ENCODE results near the gene C17orf67. TPM values are rescaled to one million over a fixed set of nuclear protein-coding genes. Genes with fewer than 3 reads are reported as not detected.

The C17orf67 gene
- total and polyA plus RNA-seq, 2 of the 13 experiments (the other 11 are each of a cell fraction or from before 2014, with no cell fraction given) = 0.41 to 0.86 TPM

DNA sequence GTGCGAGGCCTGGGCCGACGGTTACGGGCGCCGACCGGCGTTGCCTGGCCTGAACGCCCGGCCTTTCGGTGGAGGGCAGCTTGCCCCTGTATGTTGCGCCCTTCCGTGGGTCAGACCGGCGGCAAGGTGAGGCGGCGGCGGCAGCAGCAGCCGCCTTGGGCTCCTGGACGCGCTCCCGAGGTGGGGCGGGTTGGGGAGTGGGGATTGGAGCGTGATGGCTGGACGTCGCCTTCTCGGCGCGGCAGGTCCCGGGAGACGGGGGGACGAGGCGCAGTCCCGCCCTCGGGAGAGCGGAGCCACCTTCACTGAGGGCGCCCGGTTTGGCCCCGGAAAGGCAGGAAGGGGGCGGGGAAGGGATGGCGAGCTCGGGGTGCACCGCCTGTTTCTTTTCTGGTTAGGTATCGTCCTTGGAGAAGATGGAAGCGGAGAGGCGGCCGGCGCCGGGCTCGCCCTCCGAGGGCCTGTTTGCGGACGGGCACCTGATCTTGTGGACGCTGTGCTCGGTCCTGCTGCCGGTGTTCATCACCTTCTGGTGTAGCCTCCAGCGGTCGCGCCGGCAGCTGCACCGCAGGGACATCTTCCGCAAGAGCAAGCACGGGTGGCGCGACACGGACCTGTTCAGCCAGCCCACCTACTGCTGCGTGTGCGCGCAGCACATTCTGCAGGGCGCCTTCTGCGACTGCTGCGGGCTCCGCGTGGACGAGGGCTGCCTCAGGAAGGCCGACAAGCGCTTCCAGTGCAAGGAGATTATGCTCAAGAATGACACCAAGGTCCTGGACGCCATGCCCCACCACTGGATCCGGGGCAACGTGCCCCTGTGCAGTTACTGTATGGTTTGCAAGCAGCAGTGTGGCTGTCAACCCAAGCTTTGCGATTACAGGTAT is 902 bp upstream of the C17orf67 start (continued):
- peak; percentile 65 for TF ChIP-seq ZHX1 (CRISPR knock-in tag; IDR thresholded peaks at IDR 0.05; ENCODE audit: low read depth)
- TF ChIP-seq MAZ (IDR thresholded peaks at IDR 0.05; ENCODE audit: borderline replicate concordance, low read depth, low read length) = no peak
- peak; percentile 51; the same call in 1 of the 2 replicates for TF ChIP-seq MAZ (CRISPR knock-in tag; IDR thresholded peaks at IDR 0.05; ENCODE audit: low read depth)
- no peak for TF ChIP-seq ZNF740 (CRISPR knock-in tag; IDR thresholded peaks at IDR 0.05)
- TF ChIP-seq, protein P1, sequence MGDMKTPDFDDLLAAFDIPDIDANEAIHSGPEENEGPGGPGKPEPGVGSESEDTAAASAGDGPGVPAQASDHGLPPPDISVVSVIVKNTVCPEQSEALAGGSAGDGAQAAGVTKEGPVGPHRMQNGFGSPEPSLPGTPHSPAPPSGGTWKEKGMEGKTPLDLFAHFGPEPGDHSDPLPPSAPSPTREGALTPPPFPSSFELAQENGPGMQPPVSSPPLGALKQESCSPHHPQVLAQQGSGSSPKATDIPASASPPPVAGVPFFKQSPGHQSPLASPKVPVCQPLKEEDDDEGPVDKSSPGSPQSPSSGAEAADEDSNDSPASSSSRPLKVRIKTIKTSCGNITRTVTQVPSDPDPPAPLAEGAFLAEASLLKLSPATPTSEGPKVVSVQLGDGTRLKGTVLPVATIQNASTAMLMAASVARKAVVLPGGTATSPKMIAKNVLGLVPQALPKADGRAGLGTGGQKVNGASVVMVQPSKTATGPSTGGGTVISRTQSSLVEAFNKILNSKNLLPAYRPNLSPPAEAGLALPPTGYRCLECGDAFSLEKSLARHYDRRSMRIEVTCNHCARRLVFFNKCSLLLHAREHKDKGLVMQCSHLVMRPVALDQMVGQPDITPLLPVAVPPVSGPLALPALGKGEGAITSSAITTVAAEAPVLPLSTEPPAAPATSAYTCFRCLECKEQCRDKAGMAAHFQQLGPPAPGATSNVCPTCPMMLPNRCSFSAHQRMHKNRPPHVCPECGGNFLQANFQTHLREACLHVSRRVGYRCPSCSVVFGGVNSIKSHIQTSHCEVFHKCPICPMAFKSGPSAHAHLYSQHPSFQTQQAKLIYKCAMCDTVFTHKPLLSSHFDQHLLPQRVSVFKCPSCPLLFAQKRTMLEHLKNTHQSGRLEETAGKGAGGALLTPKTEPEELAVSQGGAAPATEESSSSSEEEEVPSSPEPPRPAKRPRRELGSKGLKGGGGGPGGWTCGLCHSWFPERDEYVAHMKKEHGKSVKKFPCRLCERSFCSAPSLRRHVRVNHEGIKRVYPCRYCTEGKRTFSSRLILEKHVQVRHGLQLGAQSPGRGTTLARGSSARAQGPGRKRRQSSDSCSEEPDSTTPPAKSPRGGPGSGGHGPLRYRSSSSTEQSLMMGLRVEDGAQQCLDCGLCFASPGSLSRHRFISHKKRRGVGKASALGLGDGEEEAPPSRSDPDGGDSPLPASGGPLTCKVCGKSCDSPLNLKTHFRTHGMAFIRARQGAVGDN (CRISPR knock-in tag; IDR thresholded peaks at IDR 0.05) = peak; percentile 81
- TF ChIP-seq KDM1A (CRISPR knock-in tag; IDR thresholded peaks at IDR 0.05) = 0 out of 2 replicates have a peak, but pooled peaks have one; percentile 51
- no peak for TF ChIP-seq TAF15 (IDR thresholded peaks at IDR 0.05; ENCODE audit: low read depth, low read length, poor library complexity, severe bottlenecking)
- peak; percentile 61 for TF ChIP-seq KDM2A (CRISPR knock-in tag; IDR thresholded peaks at IDR 0.05; ENCODE audit: borderline replicate concordance, low read depth)
- 0 out of 2 replicates have a peak, but pooled peaks have one; percentile 36 for TF ChIP-seq ZNF773 (CRISPR knock-in tag; IDR thresholded peaks at IDR 0.05; ENCODE audit: borderline replicate concordance)
- TF ChIP-seq CTCF (CRISPR knock-in tag; IDR thresholded peaks at IDR 0.05) = no peak; the same call in 1 of the 2 replicates
- TF ChIP-seq ZFP90 (CRISPR knock-in tag; IDR thresholded peaks at IDR 0.05; ENCODE audit: borderline replicate concordance) = peak; percentile 58; the same call in 1 of the 2 replicates
- TF ChIP-seq ZNF468 (CRISPR knock-in tag; IDR thresholded peaks at IDR 0.05) = peak; percentile 20; the same call in 1 of the 2 replicates
- no peak for TF ChIP-seq PAWR (CRISPR knock-in tag; IDR thresholded peaks at IDR 0.05; ENCODE audit: borderline replicate concordance)
- no peak for TF ChIP-seq ZNF503 (CRISPR knock-in tag; IDR thresholded peaks at IDR 0.05)
